WTC11 (cell line): Measurements from ENCODE around the gene CLEC16A. TPM values are rescaled to one million over a fixed set of nuclear protein-coding genes. Genes with fewer than 3 reads are reported as not detected.

Experiments used
- ATAC-seq: fragments of 200-7000 bp; cut with Tn5 transposase; 2 replicates; pipeline ENCODE4 v1.10.0; 2021; ENCODE audit warnings: mild to moderate bottlenecking, moderate library complexity
- CTCF ChIA-PET: fragments of 300-600 bp; sonication (Branson Sonifier 250); formaldehyde crosslinking; loops from one replicate; lab custom pipeline; 2021; ENCODE audit warnings: antibody characterized with exemption; lab: Charles Lee
- POLR2A ChIA-PET: fragments of 350-600 bp; sonication (Branson Sonifier 250); formaldehyde crosslinking; loops from one replicate; lab custom pipeline; 2021; ENCODE audit warnings: antibody characterized with exemption; lab: Charles Lee
- DNase-seq: peaks from one replicate; pipeline ENCODE4 v3.0.0; 2021; ENCODE audit warnings: low spot score
- H3K27ac Mint-ChIP-seq: 2 replicates; pipeline ENCODE4 v1.8.0; 2021; ENCODE audit warnings: mixed read lengths
- H3K27me3 Mint-ChIP-seq: 2 replicates; pipeline ENCODE4 v1.8.0; 2021; ENCODE audit warnings: low read depth, mild to moderate bottlenecking, moderate library complexity, mixed read lengths
- H3K36me3 Mint-ChIP-seq: 2 replicates; pipeline ENCODE4 v1.8.0; 2021; ENCODE audit warnings: mixed read lengths
- H3K4me1 Mint-ChIP-seq: 2 replicates; pipeline ENCODE4 v1.8.0; 2022; ENCODE audit warnings: mixed read lengths
- H3K4me3 Mint-ChIP-seq: 2 replicates; pipeline ENCODE4 v1.8.0; 2021; ENCODE audit warnings: mild to moderate bottlenecking, moderate library complexity, mixed read lengths
- H3K9me3 Mint-ChIP-seq: 2 replicates; pipeline ENCODE4 v1.8.0; 2021; ENCODE audit warnings: mixed read lengths
- CBFB ChIP-seq: sonication (generic); formaldehyde crosslinking; IDR thresholded peaks from 2 replicates; pipeline ENCODE4 v1.8.1; 2022; ENCODE audit warnings: mild to moderate bottlenecking, low read depth, missing genetic modification reagents
- CREM ChIP-seq: sonication (generic); formaldehyde crosslinking; IDR thresholded peaks from 2 replicates; pipeline ENCODE4 v1.8.1; 2022; ENCODE audit warnings: mild to moderate bottlenecking, missing genetic modification reagents, moderate library complexity
- EMX1 ChIP-seq: fragments of 250-450 bp; sonication (Bioruptor Pico); IDR thresholded peaks from 2 replicates; pipeline ENCODE4 v1.8.0; 2021; ENCODE audit warnings: mild to moderate bottlenecking
- FOXP1 ChIP-seq: sonication (generic); formaldehyde crosslinking; IDR thresholded peaks from 2 replicates; pipeline ENCODE4 v1.8.0; 2022; ENCODE audit warnings: missing genetic modification reagents, mild to moderate bottlenecking, moderate library complexity, borderline replicate concordance
- GRHL2 ChIP-seq: fragments of 250-450 bp; sonication (Bioruptor Pico); IDR thresholded peaks from 2 replicates; pipeline ENCODE4 v1.8.0; 2022; ENCODE audit warnings: mild to moderate bottlenecking, moderate library complexity; ENCODE audit not compliant: insufficient replicate concordance, severe bottlenecking
- GTF2I ChIP-seq: fragments of 250-450 bp; sonication (Bioruptor Pico); conservative IDR thresholded peaks from 2 replicates; pipeline ENCODE4 v1.4.0; 2021; ENCODE audit warnings: mild to moderate bottlenecking
- HMGA2 ChIP-seq: fragments of 250-450 bp; sonication (Bioruptor Pico); IDR thresholded peaks from 2 replicates; pipeline ENCODE4 v1.4.0; 2021; ENCODE audit warnings: mild to moderate bottlenecking, moderate library complexity
- NFYB ChIP-seq: sonication (generic); formaldehyde crosslinking; conservative IDR thresholded peaks from 2 replicates; pipeline ENCODE4 v1.8.0; 2022; ENCODE audit warnings: low read depth, missing genetic modification reagents
- SOX15 ChIP-seq: fragments of 250-450 bp; sonication (Bioruptor Pico); IDR thresholded peaks from 2 replicates; pipeline ENCODE4 v1.9.0; 2021; ENCODE audit warnings: mild to moderate bottlenecking
- TCF7 ChIP-seq: sonication (generic); formaldehyde crosslinking; IDR thresholded peaks from 2 replicates; pipeline ENCODE4 v1.8.0; 2022; ENCODE audit warnings: mild to moderate bottlenecking, low read depth, missing genetic modification reagents, moderate library complexity
- ZNF121 ChIP-seq: sonication (generic); formaldehyde crosslinking; IDR thresholded peaks from 2 replicates; pipeline ENCODE4 v1.8.0; 2023; ENCODE audit warnings: missing genetic modification reagents
- ZNF138 ChIP-seq: sonication (generic); formaldehyde crosslinking; conservative IDR thresholded peaks from 2 replicates; pipeline ENCODE4 v1.8.1; 2022; ENCODE audit warnings: mild to moderate bottlenecking, moderate library complexity, missing genetic modification reagents
- ZNF219 ChIP-seq: sonication (generic); formaldehyde crosslinking; IDR thresholded peaks from 2 replicates; pipeline ENCODE4 v1.8.0; 2023; ENCODE audit warnings: missing genetic modification reagents, mild to moderate bottlenecking, borderline replicate concordance
- total RNA-seq: library from RNA; stranded (reverse); gene quantifications from 3 replicates; pipeline ENCODE4 v1.2.3, GENCODE V29; 2021
- TF ChIP-seq, protein P1 (sequence below): sonication (generic); formaldehyde crosslinking; IDR thresholded peaks from 2 replicates; pipeline ENCODE4 v1.8.0; 2023; ENCODE audit warnings: missing genetic modification reagents, mild to moderate bottlenecking, borderline replicate concordance
- TF ChIP-seq, protein P2 (sequence below): sonication (generic); formaldehyde crosslinking; IDR thresholded peaks from 2 replicates; pipeline ENCODE4 v1.8.1; 2023; ENCODE audit warnings: mild to moderate bottlenecking, missing genetic modification reagents, moderate library complexity
- TF ChIP-seq, protein P3 (sequence below): sonication (generic); formaldehyde crosslinking; IDR thresholded peaks from 2 replicates; pipeline ENCODE4 v1.8.0; 2022; ENCODE audit warnings: mild to moderate bottlenecking, missing genetic modification reagents

Gene CLEC16A
- total RNA-seq, 1 experiment from 2014 or later: 14.4 TPM

DNA sequence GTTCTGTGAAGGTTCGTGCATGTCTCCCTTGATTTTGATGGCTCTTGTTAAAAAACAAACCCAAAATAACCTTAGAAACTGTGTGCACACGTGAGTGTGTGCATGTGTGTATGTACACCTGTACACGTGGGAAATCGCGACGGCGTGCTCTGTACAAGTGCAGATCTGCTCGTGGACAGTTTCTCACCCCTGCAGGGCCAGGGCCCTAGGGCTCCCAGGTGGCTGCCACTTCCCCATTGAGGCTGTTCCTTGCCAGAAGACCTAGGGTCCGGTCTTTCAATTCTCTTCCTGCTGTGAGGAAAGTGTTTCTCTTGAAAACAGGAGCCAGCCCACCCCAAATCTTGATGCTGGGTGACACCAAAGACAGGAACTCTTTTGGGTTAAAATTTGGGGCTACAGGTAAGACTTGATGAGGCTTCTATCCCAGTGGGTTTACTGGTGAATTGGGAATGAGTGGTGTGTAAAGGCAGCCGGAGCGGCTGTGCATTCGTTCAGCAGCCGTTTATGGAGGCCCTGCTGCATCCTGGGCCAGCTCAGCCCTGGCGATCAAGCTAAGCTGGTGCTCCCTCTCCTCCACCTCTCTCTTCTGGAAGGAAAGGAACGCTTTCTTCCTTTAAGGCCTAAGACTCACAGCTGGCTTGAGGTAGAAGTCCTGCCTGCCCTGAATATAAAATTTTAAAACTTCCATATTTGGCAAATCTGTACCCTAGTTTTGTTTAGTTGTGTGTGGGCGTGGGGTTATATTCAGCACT, 137.9 kb downstream of the CLEC16A start (continued):
- TF ChIP-seq GRHL2 (CRISPR knock-in tag) (no peak), SOX15 (CRISPR knock-in tag) (no peak), NFYB (CRISPR knock-in tag) (no peak), ZNF138 (CRISPR knock-in tag) (no peak), EMX1 (no peak)
- TF ChIP-seq, protein P1, sequence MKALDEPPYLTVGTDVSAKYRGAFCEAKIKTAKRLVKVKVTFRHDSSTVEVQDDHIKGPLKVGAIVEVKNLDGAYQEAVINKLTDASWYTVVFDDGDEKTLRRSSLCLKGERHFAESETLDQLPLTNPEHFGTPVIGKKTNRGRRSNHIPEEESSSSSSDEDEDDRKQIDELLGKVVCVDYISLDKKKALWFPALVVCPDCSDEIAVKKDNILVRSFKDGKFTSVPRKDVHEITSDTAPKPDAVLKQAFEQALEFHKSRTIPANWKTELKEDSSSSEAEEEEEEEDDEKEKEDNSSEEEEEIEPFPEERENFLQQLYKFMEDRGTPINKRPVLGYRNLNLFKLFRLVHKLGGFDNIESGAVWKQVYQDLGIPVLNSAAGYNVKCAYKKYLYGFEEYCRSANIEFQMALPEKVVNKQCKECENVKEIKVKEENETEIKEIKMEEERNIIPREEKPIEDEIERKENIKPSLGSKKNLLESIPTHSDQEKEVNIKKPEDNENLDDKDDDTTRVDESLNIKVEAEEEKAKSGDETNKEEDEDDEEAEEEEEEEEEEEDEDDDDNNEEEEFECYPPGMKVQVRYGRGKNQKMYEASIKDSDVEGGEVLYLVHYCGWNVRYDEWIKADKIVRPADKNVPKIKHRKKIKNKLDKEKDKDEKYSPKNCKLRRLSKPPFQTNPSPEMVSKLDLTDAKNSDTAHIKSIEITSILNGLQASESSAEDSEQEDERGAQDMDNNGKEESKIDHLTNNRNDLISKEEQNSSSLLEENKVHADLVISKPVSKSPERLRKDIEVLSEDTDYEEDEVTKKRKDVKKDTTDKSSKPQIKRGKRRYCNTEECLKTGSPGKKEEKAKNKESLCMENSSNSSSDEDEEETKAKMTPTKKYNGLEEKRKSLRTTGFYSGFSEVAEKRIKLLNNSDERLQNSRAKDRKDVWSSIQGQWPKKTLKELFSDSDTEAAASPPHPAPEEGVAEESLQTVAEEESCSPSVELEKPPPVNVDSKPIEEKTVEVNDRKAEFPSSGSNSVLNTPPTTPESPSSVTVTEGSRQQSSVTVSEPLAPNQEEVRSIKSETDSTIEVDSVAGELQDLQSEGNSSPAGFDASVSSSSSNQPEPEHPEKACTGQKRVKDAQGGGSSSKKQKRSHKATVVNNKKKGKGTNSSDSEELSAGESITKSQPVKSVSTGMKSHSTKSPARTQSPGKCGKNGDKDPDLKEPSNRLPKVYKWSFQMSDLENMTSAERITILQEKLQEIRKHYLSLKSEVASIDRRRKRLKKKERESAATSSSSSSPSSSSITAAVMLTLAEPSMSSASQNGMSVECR (CRISPR knock-in tag): no peak
- TF ChIP-seq, protein P2, sequence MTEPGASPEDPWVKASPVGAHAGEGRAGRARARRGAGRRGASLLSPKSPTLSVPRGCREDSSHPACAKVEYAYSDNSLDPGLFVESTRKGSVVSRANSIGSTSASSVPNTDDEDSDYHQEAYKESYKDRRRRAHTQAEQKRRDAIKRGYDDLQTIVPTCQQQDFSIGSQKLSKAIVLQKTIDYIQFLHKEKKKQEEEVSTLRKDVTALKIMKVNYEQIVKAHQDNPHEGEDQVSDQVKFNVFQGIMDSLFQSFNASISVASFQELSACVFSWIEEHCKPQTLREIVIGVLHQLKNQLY (CRISPR knock-in tag): no peak

DNA sequence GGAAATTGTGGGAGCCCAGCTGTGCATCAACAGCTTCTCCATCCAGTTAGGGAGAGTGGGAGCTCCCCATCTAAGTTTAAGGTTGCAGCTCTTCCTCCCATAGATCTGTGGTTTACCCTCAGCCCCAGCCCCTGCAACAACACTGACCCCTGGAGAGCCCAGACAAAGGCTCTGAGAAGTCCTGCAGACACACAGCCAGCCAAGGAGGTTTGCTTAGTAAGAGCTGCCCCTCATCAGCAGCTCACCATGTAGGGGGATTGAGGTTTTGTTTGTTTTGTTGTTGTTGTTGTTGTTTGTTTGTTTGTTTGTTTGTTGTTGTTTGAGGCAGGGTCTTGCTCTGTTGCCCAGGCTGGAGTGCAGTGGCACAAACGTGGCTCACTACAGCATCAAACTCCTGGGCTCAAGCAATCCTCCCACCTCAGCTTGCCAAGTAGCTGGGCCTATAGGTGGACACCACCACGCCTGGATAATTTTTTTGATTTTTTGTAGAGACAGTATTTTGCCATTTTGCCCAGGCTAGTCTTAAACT, 138.6 kb downstream of the CLEC16A start:
- H3K9me3 Mint-ChIP-seq: no peaks in the 10 kb centered on the region
- H3K27ac Mint-ChIP-seq: no peak overlapping the region
- TF ChIP-seq SOX15 (CRISPR knock-in tag) (no peak), ZNF121 (CRISPR knock-in tag) (peak; percentile 57; the same call in 1 of the 2 replicates)

DNA sequence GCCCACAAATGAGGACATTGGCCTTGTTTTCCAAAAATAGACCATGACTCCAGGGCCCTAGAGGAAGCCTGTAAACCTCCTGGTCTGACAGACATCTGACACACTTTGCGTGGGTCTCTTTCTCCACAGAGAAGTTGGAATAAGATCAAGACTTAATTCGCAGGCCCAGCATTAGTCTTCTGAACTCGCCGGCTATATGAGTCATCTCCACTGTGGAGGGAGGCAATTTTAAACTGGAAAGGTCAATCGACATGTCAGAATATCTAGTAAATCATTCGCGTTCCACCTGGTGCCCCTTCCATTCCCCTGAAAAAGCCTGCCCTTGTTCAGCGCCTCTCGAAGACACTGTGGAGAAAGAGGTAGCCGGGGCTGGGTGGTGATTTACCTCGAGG, 140.1 kb downstream of the CLEC16A start:
- no peak for DNase-seq
- H3K27me3 Mint-ChIP-seq: no peaks in the 10 kb centered on the region
- TF ChIP-seq ZNF219 (CRISPR knock-in tag) (no peak), CBFB (CRISPR knock-in tag) (no peak), CREM (CRISPR knock-in tag) (no peak), HMGA2 (CRISPR knock-in tag) (no peak), TCF7 (CRISPR knock-in tag) (no peak), GTF2I (no peak), FOXP1 (no peak), ZNF121 (CRISPR knock-in tag) (no peak)
- TF ChIP-seq, protein P2 (CRISPR knock-in tag): no peak
- TF ChIP-seq, protein P3, sequence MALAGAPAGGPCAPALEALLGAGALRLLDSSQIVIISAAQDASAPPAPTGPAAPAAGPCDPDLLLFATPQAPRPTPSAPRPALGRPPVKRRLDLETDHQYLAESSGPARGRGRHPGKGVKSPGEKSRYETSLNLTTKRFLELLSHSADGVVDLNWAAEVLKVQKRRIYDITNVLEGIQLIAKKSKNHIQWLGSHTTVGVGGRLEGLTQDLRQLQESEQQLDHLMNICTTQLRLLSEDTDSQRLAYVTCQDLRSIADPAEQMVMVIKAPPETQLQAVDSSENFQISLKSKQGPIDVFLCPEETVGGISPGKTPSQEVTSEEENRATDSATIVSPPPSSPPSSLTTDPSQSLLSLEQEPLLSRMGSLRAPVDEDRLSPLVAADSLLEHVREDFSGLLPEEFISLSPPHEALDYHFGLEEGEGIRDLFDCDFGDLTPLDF (CRISPR knock-in tag): no peak
- POLR2A ChIA-PET: no interaction called here
- H3K9me3 Mint-ChIP-seq: no peaks in the 10 kb centered on the region
- CTCF ChIA-PET: no interaction called here
- H3K4me3 Mint-ChIP-seq: no peak overlapping the region
- H3K4me1 Mint-ChIP-seq: peaks cover 8% of the 10 kb centered on the region
- no peaks in the 10 kb centered on the region for H3K36me3 Mint-ChIP-seq
- no peak for ATAC-seq
- peak overlapping the region; percentile 21 for H3K27ac Mint-ChIP-seq

More for the DNA sequence above, 138.6 kb downstream of the CLEC16A start:
- POLR2A ChIA-PET: no interaction called here
- ATAC-seq (no peak), DNase-seq (no peak)
- Mint-ChIP-seq H3K27me3 (no peaks in the 10 kb centered on the region), H3K36me3 (no peaks in the 10 kb centered on the region), H3K4me1 (peaks cover 11% of the 10 kb centered on the region), H3K4me3 (no peak overlapping the region)
- CTCF ChIA-PET: no interaction called here
